ENCODE measurements around the gene FOXRED2.
A peak's percentile ranks its signal among the peaks of the same experiment; 100 is the strongest.

The FOXRED2 gene

GRCh38 chr22:36512991-36513390, 6.2 kb upstream of the FOXRED2 start:
- no peak for DNase-seq

GRCh38 chr22:36512333-36512732, 5.5 kb upstream of the FOXRED2 start:
- DNase-seq = no peak

- DNase-seq = no peak
Observed at GRCh38 chr22:36510966-36511881, 4.4 kb upstream of the FOXRED2 start.

- no peak for DNase-seq
Observed at GRCh38 chr22:36510384-36510783, 3.5 kb upstream of the FOXRED2 start.

GRCh38 chr22:36507518-36508010, 724 bp upstream of the FOXRED2 start:
- DNase-seq = no peak

GRCh38 chr22:36505998-36506635, 723 bp downstream of the FOXRED2 start:
- no peak for DNase-seq

- DNase-seq = no peak
Observed at GRCh38 chr22:36497910-36498665, 8.8 kb downstream of the FOXRED2 start.

GRCh38 chr22:36493690-36494110, 13.1 kb downstream of the FOXRED2 start:
- no peak for DNase-seq

GRCh38 chr22:36492109-36492508, 14.7 kb downstream of the FOXRED2 start:
- DNase-seq = no peak

- DNase-seq = no peak
Observed at GRCh38 chr22:36491155-36491554, 15.7 kb downstream of the FOXRED2 start.

GRCh38 chr22:36486619-36487384, 20.0 kb downstream of the FOXRED2 start:
- peak; percentile 57 for DNase-seq

- DNase-seq = peak; percentile 95
Observed at GRCh38 chr22:36481393-36482168, 25.3 kb downstream of the FOXRED2 start, which contains the start of gene TXN2. Gene TXN2, minus strand, starts transcription at chr22:36481640. Its CDS starts 803 bp downstream, at chr22:36480837.

GRCh38 chr22:36480941-36481392, 25.9 kb downstream of the FOXRED2 start:
- DNase-seq = no peak

GRCh38 chr22:36478966-36479365, 27.9 kb downstream of the FOXRED2 start:
- DNase-seq = no peak

- no peak for DNase-seq
Observed at GRCh38 chr22:36475341-36475740, 31.5 kb downstream of the FOXRED2 start.

- no peak for DNase-seq
Observed at GRCh38 chr22:36472689-36473088, 34.2 kb downstream of the FOXRED2 start.

GRCh38 chr22:36471341-36471821, 35.5 kb downstream of the FOXRED2 start:
- DNase-seq = no peak

GRCh38 chr22:36470994-36471331, 35.9 kb downstream of the FOXRED2 start:
- no peak for DNase-seq

- DNase-seq = peak; percentile 85
Observed at GRCh38 chr22:36470162-36470993, 36.5 kb downstream of the FOXRED2 start.

GRCh38 chr22:36469094-36469710, 37.6 kb downstream of the FOXRED2 start:
- DNase-seq = no peak
